Inferior parietal cortex (tissue), 1 donor: ENCODE data around the gene UAP1L1.

ENCODE experiments used
- DNase-seq: peaks from one replicate; pipeline ENCODE4 v3.0.0-alpha.2; 2016; ENCODE audit errors: extremely low spot score

UAP1L1 gene

GRCh38 chr9:137097761-137098462, 20.6 kb downstream of the UAP1L1 start:
- no peak for DNase-seq

- DNase-seq: no peak
Observed at GRCh38 chr9:137099231-137099630, 21.9 kb downstream of the UAP1L1 start.

- DNase-seq: no peak
Observed at GRCh38 chr9:137103206-137103999, 26.1 kb downstream of the UAP1L1 start.

GRCh38 chr9:137105814-137106661, 28.7 kb downstream of the UAP1L1 start:
- DNase-seq: no peak

GRCh38 chr9:137106662-137107250, 29.4 kb downstream of the UAP1L1 start:
- no peak for DNase-seq

- no peak for DNase-seq
Observed at GRCh38 chr9:137107312-137107921, 30.1 kb downstream of the UAP1L1 start.

GRCh38 chr9:137107982-137108381, 30.7 kb downstream of the UAP1L1 start:
- DNase-seq: no peak

- no peak for DNase-seq
Observed at GRCh38 chr9:137108608-137109249, 31.4 kb downstream of the UAP1L1 start.

- DNase-seq: no peak
Observed at GRCh38 chr9:137109250-137110146, 32.2 kb downstream of the UAP1L1 start.

- no peak for DNase-seq
Observed at GRCh38 chr9:137110147-137110910, 33.0 kb downstream of the UAP1L1 start.

- DNase-seq: no peak
Observed at GRCh38 chr9:137110911-137111787, 33.8 kb downstream of the UAP1L1 start.

- DNase-seq: no peak
Observed at GRCh38 chr9:137111788-137112563, 34.7 kb downstream of the UAP1L1 start.

GRCh38 chr9:137112564-137113384, 35.5 kb downstream of the UAP1L1 start:
- no peak for DNase-seq

GRCh38 chr9:137113385-137114159, 36.3 kb downstream of the UAP1L1 start:
- no peak for DNase-seq

GRCh38 chr9:137114220-137114612, 36.9 kb downstream of the UAP1L1 start:
- DNase-seq: no peak
